ENCODE results near the gene SPDYE1.

Gene SPDYE1

DNA sequence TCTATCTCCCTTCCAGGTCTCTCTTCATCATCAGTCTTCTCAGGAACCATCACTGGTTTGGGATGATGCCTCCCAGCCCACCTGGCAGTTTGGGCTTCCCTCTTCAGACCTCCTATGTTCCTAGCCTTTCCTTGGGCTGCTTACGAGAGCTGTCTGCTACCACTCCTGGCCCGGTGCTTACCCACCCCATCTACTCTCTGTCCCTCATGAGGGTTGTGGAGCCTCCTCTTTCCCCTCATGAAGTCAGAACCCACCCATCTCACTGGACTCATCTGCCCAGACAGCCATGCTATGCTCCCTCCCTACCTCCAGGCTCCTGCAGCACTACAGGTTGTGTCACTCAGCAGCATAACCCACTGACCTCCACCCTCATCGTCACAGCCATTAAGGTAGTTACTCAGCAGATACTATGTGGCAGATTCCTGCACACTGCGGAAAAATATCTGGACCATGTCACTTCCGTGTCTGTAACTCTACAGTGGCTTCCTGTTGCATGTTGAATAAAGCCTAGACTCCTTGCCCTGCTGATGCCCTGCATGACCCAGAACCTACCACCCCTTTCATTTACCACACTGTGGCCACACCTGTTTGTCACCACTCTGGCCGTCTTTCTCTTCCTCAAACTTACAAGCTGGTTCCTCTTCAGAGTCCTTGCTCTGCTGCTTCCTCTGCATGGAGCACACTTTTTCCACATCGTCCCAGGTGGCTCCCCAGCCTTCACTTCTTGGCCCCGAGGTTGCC is 48.8 kb downstream of the SPDYE1 start:
- H3K27me3 ChIP-seq (ENCODE audit: low read depth, low read length) = no peaks in the 10 kb centered on the region
- H3K36me3 ChIP-seq (ENCODE audit: control insufficient read depth in 1 of 2, insufficient read depth in 2 of 2, low read length in 2 of 2) = peaks cover 21 to 26% of the 10 kb centered on the region in 2 donors
- H3K4me3 ChIP-seq (ENCODE audit: low read depth in 1 of 2, low read length in 2 of 2) = peak overlapping the region in 1 of 2 donors; percentile 45
- H3K27ac ChIP-seq (ENCODE audit: low read length) = no peak overlapping the region
- H3K9me3 ChIP-seq (ENCODE audit: control insufficient read depth in 1 of 2, low read length in 2 of 2) = no peaks in the 10 kb centered on the region
- H3K4me1 ChIP-seq (ENCODE audit: control insufficient read depth in 1 of 2, insufficient read depth in 2 of 2, low read length in 2 of 2) = peaks cover 12 to 24% of the 10 kb centered on the region in 2 donors

DNA sequence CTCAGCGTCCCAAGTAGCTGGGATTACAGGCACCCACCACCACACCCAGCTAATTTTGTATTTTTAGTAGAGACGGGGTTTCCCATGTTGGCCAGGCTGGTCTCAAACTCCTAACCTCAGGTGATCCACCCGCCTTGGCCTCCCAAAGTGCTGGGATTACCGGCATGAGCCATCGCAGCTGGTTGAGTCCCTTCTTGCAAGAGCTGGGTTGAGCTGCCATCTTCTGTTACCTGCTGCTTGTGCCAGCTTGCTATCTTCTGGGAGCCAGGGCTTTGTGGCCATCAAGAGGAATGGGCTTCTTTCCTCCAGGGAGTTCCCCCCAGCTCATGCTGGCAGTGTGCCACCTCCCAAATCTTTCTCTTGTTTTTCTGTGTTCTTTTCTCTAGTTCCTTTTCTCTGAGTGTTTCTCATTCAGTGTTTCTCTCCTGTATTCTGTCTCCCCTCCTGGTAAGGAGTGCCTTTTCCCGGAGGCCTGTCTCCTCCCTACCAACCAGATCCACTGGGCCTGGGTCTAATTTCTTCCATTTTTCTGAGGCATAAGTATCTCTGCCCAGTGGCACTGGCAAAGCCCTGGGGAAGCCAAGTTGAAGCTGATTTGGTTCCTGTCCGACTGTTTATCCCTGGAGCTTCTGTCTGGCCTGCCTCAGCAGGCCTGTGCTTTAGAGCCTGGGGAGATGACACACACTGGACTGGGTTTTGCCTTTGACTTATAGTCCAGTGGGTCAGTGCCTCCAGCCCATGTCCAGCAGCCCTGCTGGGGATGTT is 50.5 kb downstream of the SPDYE1 start:
- Histone ChIP-seq H3K4me3 (ENCODE audit: low read depth in 1 of 2, low read length in 2 of 2) (no peak overlapping the region), H3K27me3 (ENCODE audit: low read depth, low read length) (no peaks in the 10 kb centered on the region), H3K36me3 (ENCODE audit: control insufficient read depth in 1 of 2, insufficient read depth in 2 of 2, low read length in 2 of 2) (peaks cover 36 to 43% of the 10 kb centered on the region in 2 donors), H3K27ac (ENCODE audit: low read length) (no peak overlapping the region), H3K9me3 (ENCODE audit: control insufficient read depth in 1 of 2, low read length in 2 of 2) (no peaks in the 10 kb centered on the region), H3K4me1 (ENCODE audit: control insufficient read depth in 1 of 2, insufficient read depth in 2 of 2, low read length in 2 of 2) (peaks cover 12 to 24% of the 10 kb centered on the region in 2 donors)

DNA sequence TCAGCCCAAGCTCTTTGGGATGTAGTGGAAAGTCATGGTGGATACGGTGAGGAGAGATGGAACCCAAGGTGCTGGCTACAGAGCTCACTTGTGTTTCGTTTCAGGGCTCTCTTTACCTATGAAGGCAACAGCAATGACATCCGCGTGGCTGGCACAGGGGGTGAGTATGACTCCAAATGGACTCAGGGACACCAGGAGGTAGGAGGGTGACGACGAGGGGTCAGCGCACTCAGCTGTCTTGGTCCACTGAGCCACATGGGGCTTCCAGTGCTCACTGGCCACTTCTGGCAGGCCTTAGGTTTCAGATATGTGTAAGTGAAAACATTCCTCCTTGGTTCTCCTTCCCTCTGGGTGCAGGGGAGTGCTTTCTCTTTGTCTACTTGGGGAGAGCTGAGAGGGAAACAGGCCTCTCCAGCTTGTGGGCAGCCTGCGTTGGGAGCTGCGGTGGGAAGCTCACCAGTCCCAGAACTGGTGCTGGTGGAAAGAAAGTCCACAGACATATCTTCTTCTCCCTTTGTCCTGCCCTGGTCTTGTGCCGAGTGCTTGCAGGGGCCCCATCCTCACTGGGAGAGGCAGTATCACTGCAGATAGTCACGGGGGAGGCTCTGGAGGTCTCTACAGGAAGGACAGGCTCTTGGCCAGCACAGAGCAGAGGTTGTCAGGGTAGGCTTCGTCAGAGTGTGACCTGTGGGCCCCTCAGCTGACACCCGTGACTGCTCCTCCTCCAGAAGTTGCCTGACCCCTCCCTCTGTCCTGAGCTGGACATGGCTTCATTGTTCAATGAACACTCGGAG is 52.6 kb downstream of the SPDYE1 start:
- no peak overlapping the region for H3K4me3 ChIP-seq (ENCODE audit: low read depth in 1 of 2, low read length in 2 of 2)
- H3K27me3 ChIP-seq (ENCODE audit: low read depth, low read length) = no peaks in the 10 kb centered on the region
- H3K4me1 ChIP-seq (ENCODE audit: control insufficient read depth in 1 of 2, insufficient read depth in 2 of 2, low read length in 2 of 2) = peaks cover 6 to 18% of the 10 kb centered on the region in 2 donors
- no peaks in the 10 kb centered on the region for H3K9me3 ChIP-seq (ENCODE audit: control insufficient read depth in 1 of 2, low read length in 2 of 2)
- no peak overlapping the region for H3K27ac ChIP-seq (ENCODE audit: low read length)
- peaks cover 38 to 59% of the 10 kb centered on the region in 2 donors for H3K36me3 ChIP-seq (ENCODE audit: control insufficient read depth in 1 of 2, insufficient read depth in 2 of 2, low read length in 2 of 2)

DNA sequence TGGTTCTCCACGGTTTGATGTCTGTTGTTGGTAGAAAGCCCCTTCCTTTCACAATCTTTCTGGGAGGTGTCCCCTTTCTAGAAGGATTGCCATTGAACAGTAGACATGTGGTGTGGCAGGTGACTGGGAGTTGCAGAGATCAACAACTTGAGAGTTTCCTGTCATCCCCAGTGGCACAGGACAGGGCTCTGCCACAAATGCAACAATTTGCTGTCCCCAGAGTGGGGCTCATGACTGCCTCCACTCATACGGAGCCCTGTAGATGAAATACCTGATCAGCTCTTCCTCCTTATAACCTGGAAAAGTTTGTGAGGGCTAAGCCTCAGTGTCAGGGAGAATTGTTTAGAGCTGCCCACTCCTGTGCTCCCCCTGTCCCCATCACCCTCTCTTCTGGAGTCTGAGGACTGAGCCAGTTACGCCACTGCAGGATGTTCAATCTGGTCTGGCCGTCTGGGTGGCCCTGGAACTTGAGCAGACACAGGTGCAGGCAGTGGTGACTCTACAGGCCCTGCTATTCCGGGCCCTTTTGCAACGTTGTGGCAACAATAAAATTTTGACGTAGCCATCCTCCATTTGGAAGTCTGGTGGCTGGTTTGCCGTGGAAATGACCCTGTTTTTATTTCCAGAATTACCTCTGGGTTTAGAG is 53.3 kb downstream of the SPDYE1 start:
- H3K9me3 ChIP-seq (ENCODE audit: control insufficient read depth in 1 of 2, low read length in 2 of 2) = no peaks in the 10 kb centered on the region
- H3K4me1 ChIP-seq (ENCODE audit: control insufficient read depth in 1 of 2, insufficient read depth in 2 of 2, low read length in 2 of 2) = peaks cover 0 to 11% of the 10 kb centered on the region in 2 donors
- no peaks in the 10 kb centered on the region for H3K27me3 ChIP-seq (ENCODE audit: low read depth, low read length)
- no peak overlapping the region for H3K27ac ChIP-seq (ENCODE audit: low read length)
- peaks cover 40 to 60% of the 10 kb centered on the region in 2 donors for H3K36me3 ChIP-seq (ENCODE audit: control insufficient read depth in 1 of 2, insufficient read depth in 2 of 2, low read length in 2 of 2)
- H3K4me3 ChIP-seq (ENCODE audit: low read depth in 1 of 2, low read length in 2 of 2) = no peak overlapping the region

DNA sequence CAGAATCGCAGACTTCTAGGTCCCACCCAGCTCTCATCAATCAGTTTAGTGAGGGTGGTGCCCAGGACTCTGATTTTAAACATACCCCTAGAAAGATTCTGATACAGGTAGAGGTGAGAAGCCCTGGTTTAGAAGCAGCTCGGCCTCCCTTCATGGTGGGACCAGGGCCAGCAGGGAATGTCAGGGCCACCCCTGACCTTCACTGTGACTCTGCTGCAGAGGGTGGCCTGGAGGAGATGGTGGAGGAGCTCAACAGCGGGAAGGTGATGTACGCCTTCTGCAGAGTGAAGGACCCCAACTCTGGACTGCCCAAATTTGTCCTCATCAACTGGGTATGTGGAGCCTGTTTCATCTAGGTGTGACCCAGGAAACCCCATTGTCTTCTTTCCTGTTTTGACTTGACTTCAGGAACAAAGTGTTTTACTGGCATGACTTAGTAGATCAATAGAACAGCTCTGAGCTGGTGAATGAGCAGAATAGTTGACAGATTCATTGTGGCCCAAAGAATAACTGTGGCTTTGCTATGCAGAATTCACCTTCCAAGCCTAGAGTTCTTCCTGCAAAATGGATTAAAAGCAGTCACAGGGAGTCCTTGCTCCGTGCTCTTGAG is 54.0 kb downstream of the SPDYE1 start:
- peaks cover 47 to 58% of the 10 kb centered on the region in 2 donors for H3K36me3 ChIP-seq (ENCODE audit: control insufficient read depth in 1 of 2, insufficient read depth in 2 of 2, low read length in 2 of 2)
- H3K4me1 ChIP-seq (ENCODE audit: control insufficient read depth in 1 of 2, insufficient read depth in 2 of 2, low read length in 2 of 2) = peaks cover 0 to 4% of the 10 kb centered on the region in 2 donors
- H3K9me3 ChIP-seq (ENCODE audit: control insufficient read depth in 1 of 2, low read length in 2 of 2) = no peaks in the 10 kb centered on the region
- H3K27ac ChIP-seq (ENCODE audit: low read length) = no peak overlapping the region
- H3K4me3 ChIP-seq (ENCODE audit: low read depth in 1 of 2, low read length in 2 of 2) = no peak overlapping the region
- H3K27me3 ChIP-seq (ENCODE audit: low read depth, low read length) = no peaks in the 10 kb centered on the region

DNA sequence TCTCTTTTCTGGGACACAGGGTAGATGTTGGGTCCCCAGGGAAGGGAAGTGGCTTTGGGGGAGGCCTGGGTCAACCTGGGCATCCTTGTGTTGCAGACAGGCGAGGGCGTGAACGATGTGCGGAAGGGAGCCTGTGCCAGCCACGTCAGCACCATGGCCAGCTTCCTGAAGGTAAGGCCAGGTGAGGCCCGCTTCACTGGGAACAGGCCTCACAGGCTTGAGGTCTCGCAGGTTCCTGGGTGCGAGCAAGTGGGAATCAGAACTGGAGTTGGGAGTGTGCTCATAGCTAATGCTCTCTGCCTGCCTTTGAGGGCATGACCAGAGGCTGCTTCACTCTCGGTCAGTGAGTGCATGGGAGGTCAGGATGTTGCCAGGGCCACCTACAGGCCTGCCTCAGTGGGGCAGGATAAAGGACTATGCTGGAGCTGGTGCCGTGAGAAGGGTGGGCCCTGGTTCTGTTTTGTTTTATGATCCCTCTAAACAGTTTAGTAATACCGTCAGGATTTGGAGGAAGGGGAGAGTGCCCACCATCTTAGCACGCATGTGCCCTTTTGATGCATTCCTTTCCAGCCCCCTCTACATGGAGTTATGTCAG is 55.2 kb downstream of the SPDYE1 start:
- Histone ChIP-seq H3K27ac (ENCODE audit: low read length) (no peak overlapping the region), H3K9me3 (ENCODE audit: control insufficient read depth in 1 of 2, low read length in 2 of 2) (no peaks in the 10 kb centered on the region), H3K27me3 (ENCODE audit: low read depth, low read length) (no peaks in the 10 kb centered on the region), H3K4me1 (ENCODE audit: control insufficient read depth in 1 of 2, insufficient read depth in 2 of 2, low read length in 2 of 2) (no peaks in the 10 kb centered on the region), H3K4me3 (ENCODE audit: low read depth in 1 of 2, low read length in 2 of 2) (no peak overlapping the region), H3K36me3 (ENCODE audit: control insufficient read depth in 1 of 2, insufficient read depth in 2 of 2, low read length in 2 of 2) (peaks cover 58 to 68% of the 10 kb centered on the region in 2 donors)

DNA sequence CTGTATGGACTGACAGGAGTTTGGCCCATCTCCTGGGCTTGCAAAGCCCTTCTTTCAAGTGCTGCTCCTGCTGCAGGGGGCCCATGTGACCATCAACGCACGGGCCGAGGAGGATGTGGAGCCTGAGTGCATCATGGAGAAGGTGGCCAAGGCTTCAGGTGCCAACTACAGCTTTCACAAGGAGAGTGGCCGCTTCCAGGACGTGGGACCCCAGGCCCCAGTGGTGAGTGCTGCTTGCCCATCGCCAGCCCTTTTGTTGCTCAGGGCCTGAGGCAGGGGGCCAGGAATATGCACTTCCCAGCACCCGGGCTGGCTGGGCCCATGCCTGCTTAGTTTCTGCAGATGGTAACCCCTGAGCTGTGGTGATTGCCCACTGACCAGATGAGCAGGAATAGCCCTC is 59.0 kb downstream of the SPDYE1 start:
- H3K27me3 ChIP-seq (ENCODE audit: low read depth, low read length) = no peaks in the 10 kb centered on the region
- no peak overlapping the region for H3K27ac ChIP-seq (ENCODE audit: low read length)
- no peaks in the 10 kb centered on the region for H3K4me1 ChIP-seq (ENCODE audit: control insufficient read depth in 1 of 2, insufficient read depth in 2 of 2, low read length in 2 of 2)
- H3K4me3 ChIP-seq (ENCODE audit: low read depth in 1 of 2, low read length in 2 of 2) = no peak overlapping the region
- H3K36me3 ChIP-seq (ENCODE audit: control insufficient read depth in 1 of 2, insufficient read depth in 2 of 2, low read length in 2 of 2) = peaks cover 70 to 86% of the 10 kb centered on the region in 2 donors
- no peaks in the 10 kb centered on the region for H3K9me3 ChIP-seq (ENCODE audit: control insufficient read depth in 1 of 2, low read length in 2 of 2)

DNA sequence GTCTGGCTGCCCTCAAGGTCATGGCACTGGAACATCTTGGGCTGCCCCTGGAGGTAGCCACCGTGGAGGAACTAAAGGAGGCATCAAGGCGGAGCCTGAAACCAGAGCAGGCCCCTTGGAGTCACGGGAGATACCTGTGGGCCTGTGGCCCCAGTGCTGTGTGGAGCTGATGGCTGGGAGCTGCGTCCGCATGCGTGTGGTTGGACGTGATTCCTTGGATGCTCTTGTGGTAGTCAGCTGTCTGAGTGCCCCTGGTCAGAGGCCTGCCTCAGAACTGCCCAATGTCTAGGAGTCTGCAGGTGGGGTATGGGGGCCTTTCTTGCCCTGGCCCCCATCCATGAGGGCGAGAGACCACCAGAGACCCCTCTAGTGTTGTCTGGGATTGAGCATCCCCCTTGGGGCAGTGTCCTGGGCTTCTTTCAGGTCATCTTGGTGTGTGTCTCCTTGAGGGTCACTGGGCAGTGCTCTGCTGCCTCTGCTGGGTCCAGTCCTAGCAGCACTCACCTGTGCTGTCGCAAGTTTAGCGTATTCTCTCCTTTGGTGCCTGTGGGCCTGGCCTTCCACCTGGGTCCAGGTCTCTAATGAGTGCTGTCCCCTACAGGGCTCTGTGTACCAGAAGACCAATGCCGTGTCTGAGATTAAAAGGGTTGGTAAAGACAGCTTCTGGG is 59.6 kb downstream of the SPDYE1 start:
- Histone ChIP-seq H3K4me3 (ENCODE audit: low read depth in 1 of 2, low read length in 2 of 2) (no peak overlapping the region), H3K27me3 (ENCODE audit: low read depth, low read length) (no peaks in the 10 kb centered on the region), H3K9me3 (ENCODE audit: control insufficient read depth in 1 of 2, low read length in 2 of 2) (no peaks in the 10 kb centered on the region), H3K36me3 (ENCODE audit: control insufficient read depth in 1 of 2, insufficient read depth in 2 of 2, low read length in 2 of 2) (peaks cover 71 to 86% of the 10 kb centered on the region in 2 donors), H3K27ac (ENCODE audit: low read length) (no peak overlapping the region), H3K4me1 (ENCODE audit: control insufficient read depth in 1 of 2, insufficient read depth in 2 of 2, low read length in 2 of 2) (no peaks in the 10 kb centered on the region)

DNA sequence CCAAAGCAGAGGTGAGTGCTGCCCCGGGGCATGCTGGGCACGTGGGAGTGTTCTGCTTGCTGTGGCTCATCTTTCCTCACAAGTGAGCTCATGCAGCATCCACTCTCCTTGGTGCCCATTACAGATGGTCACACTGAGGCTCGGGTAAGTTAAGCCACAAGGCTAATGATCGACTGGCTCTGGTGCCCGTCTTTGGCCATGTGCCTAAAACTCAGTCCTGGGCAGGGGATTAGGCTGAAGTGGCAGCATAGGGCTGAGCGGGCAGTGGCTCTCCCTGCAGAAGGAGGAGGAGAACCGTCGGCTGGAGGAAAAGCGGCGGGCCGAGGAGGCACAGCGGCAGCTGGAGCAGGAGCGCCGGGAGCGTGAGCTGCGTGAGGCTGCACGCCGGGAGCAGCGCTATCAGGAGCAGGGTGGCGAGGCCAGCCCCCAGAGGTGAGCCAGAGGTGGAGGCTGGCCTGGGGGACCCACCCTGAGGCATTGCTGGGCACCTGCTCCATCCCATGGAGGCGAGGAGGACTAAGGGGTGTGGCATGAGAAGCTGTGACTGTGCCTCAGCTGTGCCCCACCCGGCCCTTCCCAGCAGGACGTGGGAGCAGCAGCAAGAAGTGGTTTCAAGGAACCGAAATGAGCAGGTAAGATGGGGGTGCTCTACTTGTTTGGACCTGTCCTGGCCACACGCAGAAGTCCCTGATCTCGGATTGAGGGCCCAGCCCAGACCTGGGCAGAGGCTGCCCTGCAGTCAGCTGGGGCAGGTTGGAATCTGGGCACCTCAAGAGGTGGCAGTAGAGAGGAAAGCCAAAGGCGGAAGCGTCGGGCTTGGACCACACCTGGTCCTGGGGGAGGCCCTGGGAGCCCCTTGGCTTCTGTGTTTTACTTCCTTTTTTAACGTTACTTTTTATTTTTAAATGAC is 60.4 kb downstream of the SPDYE1 start:
- H3K4me1 ChIP-seq (ENCODE audit: control insufficient read depth in 1 of 2, insufficient read depth in 2 of 2, low read length in 2 of 2) = no peaks in the 10 kb centered on the region
- H3K4me3 ChIP-seq (ENCODE audit: low read depth in 1 of 2, low read length in 2 of 2) = no peak overlapping the region
- H3K9me3 ChIP-seq (ENCODE audit: control insufficient read depth in 1 of 2, low read length in 2 of 2) = no peaks in the 10 kb centered on the region
- H3K36me3 ChIP-seq (ENCODE audit: control insufficient read depth in 1 of 2, insufficient read depth in 2 of 2, low read length in 2 of 2) = peaks cover 64 to 81% of the 10 kb centered on the region in 2 donors
- H3K27me3 ChIP-seq (ENCODE audit: low read depth, low read length) = no peaks in the 10 kb centered on the region
- no peak overlapping the region for H3K27ac ChIP-seq (ENCODE audit: low read length)
